NCI-H524 treated with DMSO at 0.1 percent for 48 hours (cell line): ENCODE measurements around the gene CENPL.
"Not testable (repeated sequence)": the region's sequence is repeated elsewhere in the genome, so short reads cannot be mapped to it uniquely, and the experiment has no call there.

ENCODE experiments used
- DNase-seq: peaks from one replicate; lab custom pipeline; 2025; lab: John Stamatoyannopoulos, UW

The CENPL gene, protein sequence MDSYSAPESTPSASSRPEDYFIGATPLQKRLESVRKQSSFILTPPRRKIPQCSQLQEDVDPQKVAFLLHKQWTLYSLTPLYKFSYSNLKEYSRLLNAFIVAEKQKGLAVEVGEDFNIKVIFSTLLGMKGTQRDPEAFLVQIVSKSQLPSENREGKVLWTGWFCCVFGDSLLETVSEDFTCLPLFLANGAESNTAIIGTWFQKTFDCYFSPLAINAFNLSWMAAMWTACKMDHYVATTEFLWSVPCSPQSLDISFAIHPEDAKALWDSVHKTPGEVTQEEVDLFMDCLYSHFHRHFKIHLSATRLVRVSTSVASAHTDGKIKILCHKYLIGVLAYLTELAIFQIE

DNA sequence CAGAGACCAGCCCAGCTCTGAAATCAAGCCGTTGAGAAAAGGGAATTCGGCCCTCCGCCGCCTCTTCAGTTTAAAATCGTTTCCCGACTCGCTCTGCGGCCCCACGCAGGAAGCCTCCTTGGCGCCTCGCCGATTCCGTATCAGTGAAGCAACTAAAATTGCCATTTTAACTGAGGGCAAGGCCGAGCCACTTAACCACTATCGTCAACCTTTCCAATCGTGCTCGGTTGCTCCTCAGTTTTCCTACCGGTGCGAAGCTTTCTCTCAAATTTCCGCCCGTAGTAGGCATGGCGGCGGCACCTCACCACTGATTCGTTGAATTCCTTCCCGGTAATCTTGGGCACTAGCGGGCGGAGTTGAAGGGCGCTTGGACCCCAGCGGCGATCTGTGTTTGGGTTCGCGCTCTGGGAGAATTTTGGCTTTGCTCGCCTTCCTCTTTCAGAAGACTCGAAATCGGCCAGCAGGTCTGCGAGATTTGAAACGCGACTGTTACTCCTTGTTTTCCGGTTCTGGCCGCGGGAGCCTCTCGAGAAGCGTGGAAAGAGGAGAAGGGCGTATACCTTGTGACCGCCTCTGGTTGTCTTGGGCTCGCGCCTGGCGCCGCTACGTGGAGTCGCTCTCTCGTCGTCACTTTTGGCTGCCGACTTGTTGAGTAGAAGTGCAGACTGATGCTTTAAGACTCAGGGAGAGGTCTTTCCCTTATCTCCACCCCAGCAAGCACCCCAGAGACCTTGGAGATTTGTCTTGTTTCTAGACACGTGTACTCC lies at the start of gene CENPL, which contains the start of gene DARS2:
Gene CENPL, minus strand, starts transcription at position 569 of the 767 bp plus-strand sequence. CDS start 13,584 bp downstream, outside the sequence.
Gene DARS2, plus strand, starts transcription at position 359 of the 767 bp plus-strand sequence. CDS start 557 bp downstream, outside the sequence.
- peak; percentile 87 for DNase-seq

DNA sequence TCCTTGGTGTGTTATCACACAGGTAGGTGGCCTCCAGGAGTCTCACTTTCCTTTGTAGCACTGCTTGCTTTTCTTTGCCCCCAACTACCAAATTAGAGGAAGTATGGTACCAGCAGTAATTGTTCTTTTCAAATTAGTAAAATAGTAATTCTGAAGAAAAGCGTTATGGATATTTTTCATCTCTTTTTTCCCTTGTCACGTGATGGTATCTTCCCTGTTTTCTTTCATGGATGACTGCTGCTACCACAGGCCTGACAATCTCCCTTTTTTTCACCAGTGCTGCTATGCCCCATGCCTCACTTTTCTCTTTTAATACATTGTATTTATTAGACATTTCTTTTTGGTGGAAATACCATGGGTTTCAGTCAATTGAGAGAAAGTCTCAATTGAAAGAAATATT lies 46.8 kb upstream of the CENPL start:
- no peak for DNase-seq

DNA sequence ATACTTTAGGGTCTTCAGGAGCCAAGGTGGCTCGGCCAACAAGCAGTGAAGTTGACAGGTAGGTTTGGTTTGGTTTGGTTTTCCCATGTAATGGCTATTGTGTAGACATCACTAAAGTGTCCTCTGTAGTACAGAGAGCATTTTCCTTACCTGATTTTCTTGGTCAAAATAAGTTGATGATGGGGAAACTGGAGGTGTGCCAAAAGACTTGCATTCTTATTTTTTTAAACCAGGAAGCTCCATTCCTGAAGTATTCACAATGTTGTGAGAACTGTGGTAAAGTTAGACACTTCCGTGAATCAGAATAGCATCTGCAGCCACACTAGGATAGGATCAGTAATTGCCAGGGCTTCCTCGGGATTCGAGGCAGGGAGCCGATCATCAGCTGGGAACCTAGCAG lies 46.4 kb upstream of the CENPL start:
- no peak for DNase-seq

DNA sequence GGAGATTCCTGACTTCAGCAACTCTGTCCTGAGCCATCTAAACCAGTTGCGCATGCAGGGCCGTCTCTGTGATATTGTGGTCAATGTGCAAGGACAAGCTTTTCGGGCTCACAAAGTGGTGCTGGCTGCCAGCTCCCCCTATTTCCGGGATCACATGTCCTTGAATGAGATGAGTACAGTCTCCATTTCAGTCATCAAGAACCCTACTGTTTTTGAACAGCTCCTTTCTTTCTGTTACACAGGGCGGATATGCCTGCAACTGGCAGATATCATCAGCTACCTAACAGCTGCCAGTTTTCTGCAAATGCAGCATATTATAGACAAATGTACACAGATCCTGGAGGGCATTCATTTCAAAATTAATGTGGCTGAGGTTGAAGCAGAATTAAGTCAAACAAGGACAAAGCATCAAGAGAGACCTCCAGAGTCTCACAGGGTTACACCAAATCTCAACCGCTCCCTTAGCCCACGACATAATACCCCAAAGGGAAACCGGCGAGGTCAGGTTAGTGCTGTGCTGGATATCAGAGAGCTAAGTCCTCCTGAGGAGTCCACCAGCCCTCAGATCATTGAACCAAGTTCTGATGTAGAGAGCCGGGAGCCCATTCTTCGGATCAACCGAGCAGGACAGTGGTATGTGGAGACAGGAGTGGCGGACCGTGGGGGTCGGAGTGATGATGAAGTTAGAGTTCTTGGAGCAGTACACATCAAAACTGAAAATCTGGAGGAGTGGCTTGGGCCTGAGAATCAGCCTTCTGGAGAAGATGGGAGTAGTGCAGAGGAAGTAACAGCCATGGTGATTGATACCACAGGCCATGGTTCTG lies 45.8 kb upstream of the CENPL start:
- no peak for DNase-seq

DNA sequence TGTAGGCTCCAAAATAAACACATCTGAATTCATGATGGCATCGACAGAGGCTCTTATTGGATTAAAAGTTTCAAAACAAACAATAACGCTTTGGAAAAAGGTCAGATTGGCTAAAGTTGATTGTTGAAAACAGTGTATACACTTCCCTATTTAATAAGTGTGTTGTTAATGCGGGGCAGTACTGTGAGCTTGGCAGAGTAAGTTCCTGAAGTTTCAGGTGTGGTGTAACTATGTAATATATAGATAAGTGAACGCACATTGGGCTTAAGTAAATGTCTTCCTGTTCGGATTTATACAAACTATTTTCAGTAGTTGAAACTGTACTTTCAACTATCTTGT lies 44.3 kb upstream of the CENPL start:
- DNase-seq: no peak

DNA sequence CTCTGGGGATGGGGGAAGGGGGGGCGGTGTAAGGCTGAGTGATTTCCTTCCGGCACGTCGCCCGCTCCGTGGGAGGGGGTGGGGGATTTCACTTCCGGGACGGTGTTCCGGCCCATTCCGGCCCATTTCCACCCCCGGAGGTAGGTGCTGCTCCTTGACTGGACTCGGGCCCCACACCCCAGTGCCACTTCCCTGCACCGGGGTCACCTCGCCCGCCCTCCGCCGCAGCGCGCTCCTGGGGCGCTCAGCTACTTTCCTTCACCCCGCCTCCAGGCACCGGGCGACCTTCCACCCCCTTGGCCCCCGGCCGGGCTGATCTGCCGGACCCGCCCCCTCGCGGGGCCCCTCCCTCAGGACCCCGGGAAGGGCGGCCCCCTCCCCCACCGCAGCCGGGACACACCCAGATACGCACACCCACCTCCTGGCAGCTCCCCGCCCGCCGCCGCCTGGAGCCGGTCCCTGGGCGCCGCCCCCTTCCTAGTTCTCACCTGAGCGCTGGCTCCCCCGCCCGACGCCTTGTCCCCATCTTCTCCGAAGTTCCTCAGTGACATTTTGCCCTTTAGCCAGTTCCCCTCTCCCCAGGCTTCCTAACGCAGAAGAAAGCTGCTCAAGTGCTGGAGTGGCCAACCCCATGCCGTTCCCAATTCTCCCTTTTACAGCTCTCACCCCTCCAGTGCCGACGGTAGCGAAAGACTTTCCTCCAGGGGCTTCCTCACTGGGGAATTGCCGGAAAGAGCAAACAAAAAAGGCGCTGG lies 43.8 kb upstream of the CENPL start, which contains the start of gene ZBTB37:
Gene ZBTB37, plus strand, starts transcription at position 115 of the 755 bp plus-strand sequence. CDS start 1,846 bp downstream, outside the sequence.
- peak; percentile 52 for DNase-seq

DNA sequence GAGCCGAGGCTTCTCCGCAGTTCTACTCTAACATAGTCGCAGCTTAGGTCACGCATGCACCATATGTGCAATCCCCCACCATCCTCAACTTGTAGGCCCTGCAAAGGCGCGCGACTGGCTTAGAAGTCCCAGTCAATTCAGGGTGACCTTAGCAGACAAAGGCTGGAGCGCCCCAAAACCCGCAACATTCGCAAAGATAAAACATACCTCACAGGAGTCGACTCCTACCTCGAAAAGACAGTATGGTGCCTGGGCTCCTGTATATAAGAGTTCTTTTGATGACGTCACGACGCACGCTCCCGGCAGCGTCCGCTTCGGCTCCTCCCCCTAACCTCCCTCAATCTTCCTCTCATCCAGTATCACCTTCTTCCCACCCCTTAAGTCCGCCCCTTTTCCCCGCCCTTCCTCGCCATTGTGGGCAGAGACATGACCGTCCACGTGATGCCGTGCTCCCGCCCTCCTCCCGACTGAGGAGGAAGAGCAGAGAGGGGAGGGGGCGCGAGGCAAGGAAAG lies 43.1 kb upstream of the CENPL start, which contains the start of gene GAS5:
Gene GAS5, minus strand, starts transcription at position 237 of the 513 bp plus-strand sequence.
- DNase-seq: peak; percentile 89

DNA sequence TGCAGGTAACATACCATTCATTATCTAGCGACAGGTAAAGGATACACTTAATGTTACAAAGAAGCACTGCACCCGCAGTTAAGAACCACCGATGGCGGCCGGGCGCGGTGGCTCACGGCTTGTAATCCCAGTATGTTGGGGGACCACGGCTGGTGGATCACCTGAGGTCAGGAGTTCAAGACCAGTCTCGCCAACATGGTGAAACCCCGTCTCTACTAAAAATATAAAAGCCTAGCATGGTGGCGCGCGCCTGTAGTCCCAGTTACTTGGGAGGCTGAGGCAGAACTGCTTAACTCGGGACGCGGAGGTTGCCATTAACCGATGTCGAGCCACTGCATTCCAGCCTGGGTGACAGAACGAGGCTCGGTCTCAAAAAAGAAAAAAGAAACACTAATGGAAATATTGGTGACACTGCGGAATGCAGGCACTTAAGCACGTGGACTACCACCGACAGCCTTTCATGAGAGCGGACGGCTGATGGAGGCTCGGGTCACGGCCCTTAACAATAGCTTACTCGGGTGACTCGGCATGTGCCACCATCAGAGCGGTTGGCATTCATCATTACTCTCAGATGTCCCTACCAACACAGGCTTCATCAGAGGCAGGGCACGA lies 42.6 kb upstream of the CENPL start:
- no peak for DNase-seq

DNA sequence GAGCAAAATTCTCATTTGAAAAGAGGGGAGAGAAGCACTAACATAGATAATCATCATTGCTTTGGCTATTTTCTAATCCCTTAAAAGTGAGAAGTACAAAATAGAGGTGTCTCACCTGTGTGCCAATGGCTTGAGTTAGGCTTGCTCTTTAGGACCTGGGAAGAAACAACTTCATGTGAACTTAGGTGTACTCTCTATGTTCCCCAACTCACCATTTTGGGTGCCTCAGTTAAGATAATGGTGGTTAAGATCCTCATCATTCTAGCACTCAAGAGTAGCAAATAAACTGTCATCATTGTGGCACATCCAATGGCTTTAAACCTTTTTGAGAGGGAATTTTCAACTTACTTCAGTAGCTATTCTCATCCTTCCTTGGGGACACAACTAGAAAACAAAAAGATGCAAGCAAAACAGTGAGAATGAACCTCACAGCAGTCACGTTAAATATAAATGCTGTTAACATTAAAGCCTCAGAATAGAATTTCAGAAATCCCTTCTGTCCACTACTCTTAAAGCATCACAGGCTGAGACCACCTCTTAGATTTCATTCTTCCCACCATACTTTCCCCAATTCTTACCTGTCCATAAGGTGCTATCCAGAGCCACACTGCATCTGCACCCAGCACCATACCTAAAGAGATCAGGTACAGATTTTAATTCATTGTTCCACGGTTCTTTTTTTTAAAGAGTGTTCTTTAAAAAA lies 41.9 kb upstream of the CENPL start:
- no peak for DNase-seq

DNA sequence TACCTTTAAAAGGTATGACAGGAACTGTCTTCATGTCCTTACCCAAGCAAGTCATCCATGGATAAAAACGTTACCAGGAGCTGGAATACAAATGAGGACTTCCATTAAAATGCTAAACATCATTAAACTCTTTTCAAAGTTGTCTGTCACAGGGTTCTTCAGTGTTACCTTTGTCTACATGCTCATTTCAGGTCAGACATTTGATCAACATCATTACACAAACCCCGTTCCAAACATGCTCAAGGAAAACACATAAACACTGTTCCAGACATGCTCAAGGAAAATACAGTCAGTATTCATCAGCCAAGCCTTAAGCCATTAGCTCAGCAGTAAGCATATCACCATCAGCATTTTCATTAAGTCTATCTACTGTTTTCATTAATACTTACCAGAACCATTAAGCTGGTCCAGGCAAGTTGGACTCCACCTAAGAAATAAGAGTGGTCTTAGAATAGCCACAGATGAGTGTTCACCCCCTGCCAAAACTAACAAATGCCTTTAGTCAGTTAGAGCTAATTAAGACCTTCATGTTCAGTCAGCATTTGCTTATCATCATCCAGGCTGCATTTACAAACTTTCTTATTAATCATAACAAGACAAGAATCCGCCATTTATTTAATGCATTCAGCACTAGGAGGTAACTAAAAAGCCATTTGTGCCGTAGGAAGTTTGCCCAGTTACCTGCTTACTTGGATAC lies 40.9 kb upstream of the CENPL start:
- no peak for DNase-seq

DNA sequence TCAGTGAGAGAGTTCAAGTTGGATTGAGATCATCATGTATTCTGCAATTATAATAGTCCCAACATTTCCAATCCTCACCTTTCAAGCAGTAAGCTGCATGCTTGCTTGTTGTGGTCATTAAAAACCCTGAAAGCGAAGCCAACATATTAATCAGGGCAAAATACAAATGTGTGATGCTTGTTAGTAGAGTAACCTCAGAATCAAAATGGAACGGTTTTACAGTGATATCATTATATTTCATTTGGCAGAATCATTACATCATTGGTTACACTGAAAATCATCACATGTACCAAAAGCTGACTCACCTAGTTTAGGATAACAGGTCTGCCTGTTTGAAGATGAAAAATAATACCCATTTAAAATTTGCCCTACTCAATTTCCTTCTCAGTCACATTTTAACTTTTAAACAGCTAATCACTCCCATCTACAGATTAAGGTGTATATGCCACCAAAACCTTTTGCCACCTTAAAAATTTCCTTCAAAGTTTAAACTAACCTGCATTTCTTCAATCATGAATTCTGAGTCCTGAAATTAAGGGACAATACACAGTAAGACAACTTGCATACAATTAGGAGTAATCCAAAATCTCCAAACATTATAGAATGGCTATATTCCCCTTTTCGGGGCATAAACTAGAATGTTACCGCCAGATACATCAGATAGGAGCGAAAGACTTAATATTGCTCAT lies 39.6 kb upstream of the CENPL start:
- DNase-seq: no peak

DNA sequence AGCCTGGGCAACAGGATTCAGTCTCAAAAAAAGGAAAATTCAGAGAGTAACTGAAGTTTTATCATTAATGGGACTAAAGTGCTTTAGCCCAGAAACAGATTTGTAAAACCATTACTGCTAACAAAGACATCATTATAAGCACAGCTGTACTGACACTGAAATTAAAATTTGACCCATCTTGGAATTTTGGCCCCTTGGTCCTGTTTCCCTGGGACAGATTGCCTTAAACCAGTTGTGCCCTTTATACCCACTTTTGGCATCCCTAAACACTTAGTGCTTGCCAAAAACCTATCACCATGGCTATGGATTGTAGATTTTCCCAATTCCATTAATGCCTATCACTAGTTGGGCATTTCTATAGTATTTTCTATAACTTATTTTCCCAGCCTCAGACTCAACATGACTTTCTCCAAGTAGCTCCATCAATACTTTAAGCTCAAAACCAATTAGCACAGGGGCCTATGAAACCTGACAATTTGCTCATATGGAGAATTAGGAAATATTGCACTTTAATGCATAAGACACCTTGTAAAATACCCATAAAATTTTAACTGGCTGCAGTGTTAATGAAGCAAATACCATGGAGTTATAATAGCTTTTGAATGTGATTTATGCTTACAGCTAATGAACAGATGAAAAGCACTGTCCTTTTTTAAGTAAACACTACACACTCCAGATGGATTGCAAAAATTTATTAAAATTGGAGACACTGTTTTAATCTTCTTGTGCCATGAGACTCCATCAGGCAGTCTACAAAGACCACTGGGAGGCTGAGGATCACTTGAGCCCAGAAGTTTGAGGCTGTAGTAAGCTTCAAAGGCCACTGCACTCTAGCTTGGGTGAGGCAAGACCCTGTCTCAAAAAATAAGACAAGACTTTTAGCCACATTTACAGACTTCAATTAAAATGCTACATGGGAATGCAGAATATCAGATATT lies 38.8 kb upstream of the CENPL start:
- no peak for DNase-seq

DNA sequence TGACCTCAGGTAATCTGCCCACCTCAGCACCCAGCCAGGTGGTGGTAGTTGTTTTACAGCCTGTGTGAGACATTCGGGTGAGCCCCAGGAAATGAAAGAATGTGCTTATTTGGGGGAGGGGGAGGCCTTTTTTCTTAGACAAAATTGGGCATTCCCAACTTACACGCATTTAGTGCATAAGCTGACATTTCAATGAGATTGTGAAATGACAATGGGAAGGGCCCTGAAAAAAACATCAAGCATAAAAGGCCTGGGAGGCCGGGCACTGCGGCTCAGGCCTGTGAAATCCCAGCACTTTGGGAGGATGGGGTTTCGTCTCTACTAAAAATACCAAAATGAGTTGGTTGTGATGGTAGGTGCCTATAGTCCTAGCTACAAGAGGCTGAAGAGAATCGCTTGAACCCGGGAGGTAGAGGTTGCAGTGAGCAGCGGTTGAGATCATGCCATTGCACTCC lies 38.1 kb upstream of the CENPL start:
- DNase-seq: no peak

DNA sequence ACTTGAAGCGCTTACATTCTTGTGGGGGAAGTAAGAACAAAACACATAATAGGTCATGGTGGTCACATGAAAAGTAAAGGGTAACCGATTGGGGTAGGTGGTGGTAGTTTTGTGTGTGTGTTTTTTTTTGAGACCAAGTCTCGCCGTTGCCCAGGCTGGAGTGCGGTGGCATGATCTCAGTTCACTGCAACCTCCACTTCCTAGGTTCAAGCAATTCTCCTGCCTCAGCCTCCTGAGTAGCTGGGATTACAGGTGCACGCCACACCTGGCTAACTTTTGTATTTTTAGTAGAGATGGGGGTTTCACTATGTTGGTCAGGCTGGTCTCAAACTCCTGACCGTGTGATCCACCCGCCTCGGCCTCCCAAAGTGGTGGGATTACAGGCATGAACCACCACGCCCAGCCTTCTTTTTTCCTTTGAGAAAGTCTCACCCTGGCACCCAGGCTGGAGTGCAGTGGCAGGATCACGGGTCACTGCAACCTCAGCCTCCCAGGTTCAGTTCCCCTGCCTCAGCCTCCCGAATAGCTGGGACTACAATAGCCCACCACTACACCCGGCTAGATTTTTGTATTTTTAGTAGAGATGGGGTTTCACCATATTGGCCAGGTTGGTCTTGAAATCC lies 37.6 kb upstream of the CENPL start:
- DNase-seq: not testable (repeated sequence)

DNA sequence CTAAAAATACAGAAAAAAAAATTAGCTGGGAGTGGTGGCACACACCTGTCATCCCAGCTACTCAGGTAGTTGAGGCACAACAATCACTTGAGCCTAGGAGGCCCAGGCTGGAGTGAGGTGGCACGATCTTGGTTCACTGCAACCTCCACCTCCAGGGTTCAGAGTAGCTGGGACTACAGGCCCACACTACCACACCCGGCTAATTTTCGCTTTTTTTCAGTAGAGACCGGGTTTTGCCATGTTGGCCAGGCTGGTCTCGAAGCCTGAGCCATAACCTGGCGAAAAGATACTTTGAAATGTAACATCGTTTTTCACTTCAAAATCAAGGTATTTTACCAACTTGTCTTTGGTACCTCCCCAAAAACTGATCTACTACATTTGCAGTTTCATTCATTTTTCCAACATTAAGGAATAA lies 37.1 kb upstream of the CENPL start:
- DNase-seq: no peak

DNA sequence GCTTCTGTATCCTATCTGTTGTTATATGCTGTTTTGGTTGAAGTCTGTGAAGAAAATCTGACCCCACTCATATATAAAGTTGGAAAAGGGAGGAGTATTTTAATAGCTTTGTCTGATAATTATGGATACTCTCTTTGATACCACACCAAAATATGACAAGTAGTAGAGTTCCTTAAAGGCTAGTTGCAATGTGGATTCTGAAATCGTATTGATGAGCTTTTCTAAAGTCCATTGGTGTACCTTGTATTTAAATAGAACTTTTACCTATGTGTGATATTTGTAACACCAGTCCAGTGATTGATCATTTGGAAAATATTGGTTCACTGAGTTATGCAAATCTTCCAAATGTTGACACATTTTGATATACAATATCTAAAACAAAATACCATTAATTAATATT lies 35.4 kb upstream of the CENPL start:
- DNase-seq: no peak

DNA sequence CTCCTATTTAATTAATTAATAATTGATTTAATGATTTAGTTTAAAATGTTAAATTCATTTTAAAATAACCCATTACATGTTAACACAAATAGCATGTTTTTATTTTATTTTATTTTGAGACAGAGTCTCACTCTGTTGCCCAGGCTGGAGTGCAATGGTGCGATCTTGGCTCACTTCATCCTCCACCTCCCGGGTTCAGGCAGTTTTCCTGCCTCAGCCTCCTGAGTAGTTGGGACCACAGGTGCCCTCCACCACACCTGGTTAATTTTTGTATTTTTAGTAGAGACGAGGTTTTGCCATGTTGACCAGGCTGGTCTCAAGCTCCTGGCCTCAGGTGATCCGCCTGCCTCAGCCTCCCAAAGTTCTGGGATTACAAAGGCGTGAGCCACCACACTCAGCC lies 34.9 kb upstream of the CENPL start:
- not testable (repeated sequence) for DNase-seq
